Astrocyte (in vitro differentiated cells and primary cell): ENCODE data around the gene TRPM6. TPM values are rescaled to one million over a fixed set of nuclear protein-coding genes. Genes with fewer than 3 reads are reported as not detected.

Experiments used
- DNase-seq: peaks from one replicate; pipeline ENCODE4 v3.0.0-alpha.2; 2010; ENCODE audit warnings: low read depth
- FAIRE-seq: peaks from 2 replicates; lab custom pipeline; 2011; peaks lifted over from hg19 to GRCh38; lab: Jason Lieb, UNC
- H2AFZ ChIP-seq: 2 replicates; pipeline ENCODE4 v1.6.0; 2012; ENCODE audit warnings: low read depth, low read length, inconsistent platforms
- H3K27ac ChIP-seq: 2 replicates; pipeline ENCODE4 v1.5.1; 2011; ENCODE audit warnings: low read depth, low read length, inconsistent platforms
- H3K27me3 ChIP-seq: 2 replicates; pipeline ENCODE4 v1.6.0; 2011; ENCODE audit warnings: low read length, inconsistent platforms; ENCODE audit not compliant: insufficient read depth
- H3K36me3 ChIP-seq: 2 replicates; pipeline ENCODE4 v1.5.1; 2011; ENCODE audit warnings: low read length, inconsistent platforms; ENCODE audit not compliant: insufficient read depth
- H3K4me1 ChIP-seq: 2 replicates; pipeline ENCODE4 v1.5.1; 2011; ENCODE audit warnings: low read length, inconsistent platforms; ENCODE audit not compliant: insufficient read depth
- H3K4me2 ChIP-seq: 2 replicates; pipeline ENCODE4 v1.6.0; 2012; ENCODE audit warnings: low read length, inconsistent platforms
- H3K4me3 ChIP-seq: 2 replicates; pipeline ENCODE4 v1.5.1; 2011; ENCODE audit warnings: low read depth, mild to moderate bottlenecking, low read length, inconsistent platforms; ENCODE audit not compliant: insufficient read depth
- H3K79me2 ChIP-seq: 2 replicates; pipeline ENCODE4 v1.6.0; 2012; ENCODE audit warnings: mild to moderate bottlenecking, low read length, inconsistent platforms; ENCODE audit not compliant: insufficient read depth
- H3K9ac ChIP-seq: 2 replicates; pipeline ENCODE4 v1.6.0; 2012; ENCODE audit warnings: mild to moderate bottlenecking, low read length, inconsistent platforms
- H3K9me3 ChIP-seq: 2 replicates; pipeline ENCODE4 v1.5.1; 2012; ENCODE audit warnings: low read depth, mild to moderate bottlenecking, low read length, inconsistent platforms; ENCODE audit not compliant: insufficient read depth
- H4K20me1 ChIP-seq: 2 replicates; pipeline ENCODE4 v1.6.0; 2012; ENCODE audit warnings: low read length, inconsistent platforms; ENCODE audit not compliant: insufficient read depth
- H3K27ac Mint-ChIP-seq: one replicate; pipeline ENCODE4 v1.8.0; 2021; ENCODE audit warnings: mild to moderate bottlenecking, mixed read lengths; ENCODE audit not compliant: unreplicated experiment
- H3K27me3 Mint-ChIP-seq: one replicate; pipeline ENCODE4 v1.8.0; 2021; ENCODE audit warnings: low read depth, mixed read lengths; ENCODE audit not compliant: unreplicated experiment
- H3K36me3 Mint-ChIP-seq: one replicate; pipeline ENCODE4 v1.8.0; 2021; ENCODE audit warnings: low read depth, mixed read lengths; ENCODE audit not compliant: unreplicated experiment
- H3K4me1 Mint-ChIP-seq: one replicate; pipeline ENCODE4 v1.8.0; 2021; ENCODE audit warnings: low read depth, mixed read lengths; ENCODE audit not compliant: unreplicated experiment
- H3K4me3 Mint-ChIP-seq: one replicate; pipeline ENCODE4 v1.8.0; 2021; ENCODE audit warnings: mild to moderate bottlenecking, moderate library complexity, mixed read lengths; ENCODE audit not compliant: unreplicated experiment
- H3K9me3 Mint-ChIP-seq: one replicate; pipeline ENCODE4 v1.8.0; 2021; ENCODE audit warnings: mild to moderate bottlenecking, mixed read lengths; ENCODE audit not compliant: unreplicated experiment
- CTCF ChIP-seq: IDR thresholded peaks from 2 replicates; pipeline ENCODE4 v1.5.1; 2011; ENCODE audit warnings: low read depth, mild to moderate bottlenecking, inconsistent platforms, low read length, moderate library complexity; ENCODE audit not compliant: insufficient read depth
- EZH2 ChIP-seq: IDR thresholded peaks from 2 replicates; pipeline ENCODE4 v1.6.1; 2012; ENCODE audit warnings: mild to moderate bottlenecking, low read length, inconsistent platforms; ENCODE audit not compliant: insufficient read depth
- total RNA-seq: library from RNA; stranded (reverse); gene quantifications from 2 replicates; pipeline ENCODE4 v1.2.1, GENCODE V29; 2021

The TRPM6 gene
- total RNA-seq, 1 donor from 2014 or later = 0.27 TPM

- H3K27ac ChIP-seq = peak overlapping the region; percentile 43
- H3K36me3 Mint-ChIP-seq = peaks cover 3% of the 10 kb centered on the region
- FAIRE-seq (peak; percentile 80), DNase-seq (peak; percentile 89)
- H3K79me2 ChIP-seq = no peaks in the 10 kb centered on the region
- no peak overlapping the region for H2AFZ ChIP-seq
- peaks cover 6% of the 10 kb centered on the region for H3K4me1 ChIP-seq
- H3K4me3 Mint-ChIP-seq = no peak overlapping the region
- no peaks in the 10 kb centered on the region for H3K36me3 ChIP-seq
- H3K9me3 ChIP-seq = no peaks in the 10 kb centered on the region
- H3K4me3 ChIP-seq = no peak overlapping the region
- H3K27ac Mint-ChIP-seq = no peak overlapping the region
- H3K4me1 Mint-ChIP-seq = no peaks in the 10 kb centered on the region
- H3K4me2 ChIP-seq = peak overlapping the region; percentile 53
- H3K9ac ChIP-seq = no peak overlapping the region
- no peak for TF ChIP-seq EZH2
- TF ChIP-seq CTCF = no peak
- no peaks in the 10 kb centered on the region for H3K27me3 Mint-ChIP-seq
- H3K9me3 Mint-ChIP-seq = no peaks in the 10 kb centered on the region
- no peaks in the 10 kb centered on the region for H3K27me3 ChIP-seq
- H4K20me1 ChIP-seq = no peaks in the 10 kb centered on the region
Measured at GRCh38 chr9:74760031-74760700, 127.6 kb downstream of the TRPM6 start.

GRCh38 chr9:74755999-74756398 is 131.7 kb downstream of the TRPM6 start:
- Histone ChIP-seq H3K4me1 (peaks cover 6% of the 10 kb centered on the region), H3K79me2 (no peaks in the 10 kb centered on the region), H3K27ac (no peak overlapping the region), H2AFZ (no peak overlapping the region), H3K4me3 (no peak overlapping the region), H3K9ac (no peak overlapping the region), H3K9me3 (no peaks in the 10 kb centered on the region), H3K36me3 (no peaks in the 10 kb centered on the region), H3K27me3 (no peaks in the 10 kb centered on the region), H4K20me1 (no peaks in the 10 kb centered on the region), H3K4me2 (no peak overlapping the region)
- no peaks in the 10 kb centered on the region for H3K4me1 Mint-ChIP-seq
- FAIRE-seq (no peak), DNase-seq (peak; percentile 16)
- H3K27me3 Mint-ChIP-seq = no peaks in the 10 kb centered on the region
- no peak overlapping the region for H3K4me3 Mint-ChIP-seq
- H3K9me3 Mint-ChIP-seq = no peaks in the 10 kb centered on the region
- no peak overlapping the region for H3K27ac Mint-ChIP-seq
- no peak for TF ChIP-seq EZH2
- TF ChIP-seq CTCF = no peak
- no peaks in the 10 kb centered on the region for H3K36me3 Mint-ChIP-seq

- no peak overlapping the region for H3K27ac ChIP-seq
- Mint-ChIP-seq H3K27ac (no peak overlapping the region), H3K4me1 (no peaks in the 10 kb centered on the region), H3K4me3 (no peak overlapping the region), H3K36me3 (no peaks in the 10 kb centered on the region), H3K9me3 (no peaks in the 10 kb centered on the region), H3K27me3 (no peaks in the 10 kb centered on the region)
- no peaks in the 10 kb centered on the region for H3K27me3 ChIP-seq
- FAIRE-seq (no peak), DNase-seq (no peak)
- H3K9ac ChIP-seq = no peak overlapping the region
- TF ChIP-seq EZH2 (no peak), CTCF (no peak)
- no peaks in the 10 kb centered on the region for H3K9me3 ChIP-seq
- no peak overlapping the region for H2AFZ ChIP-seq
- no peak overlapping the region for H3K4me3 ChIP-seq
- H4K20me1 ChIP-seq = no peaks in the 10 kb centered on the region
- no peak overlapping the region for H3K4me2 ChIP-seq
- H3K79me2 ChIP-seq = no peaks in the 10 kb centered on the region
- no peaks in the 10 kb centered on the region for H3K36me3 ChIP-seq
- H3K4me1 ChIP-seq = no peaks in the 10 kb centered on the region
Measured at GRCh38 chr9:74755355-74755754, 132.4 kb downstream of the TRPM6 start.
